OCI-LY7 (cell line): ENCODE measurements around the gene GTPBP6. TPM values are rescaled to one million over a fixed set of nuclear protein-coding genes. Genes with fewer than 3 reads are reported as not detected.

Experiments used
- BruUV-seq: library from RNA; stranded (reverse); fragments of 400-500 nt; replicated peaks from 2 replicates; lab custom pipeline; 2021; lab: Mats Ljungman, UMichigan
- CTCF ChIA-PET: fragments of 300-600 bp; sonication (Branson Sonifier 250); formaldehyde crosslinking; loops from one replicate; lab custom pipeline; 2022; ENCODE audit warnings: antibody characterized with exemption; ENCODE audit not compliant: unreplicated experiment; lab: Charles Lee
- POLR2A ChIA-PET: fragments of 300-600 bp; sonication (Branson Sonifier 250); formaldehyde crosslinking; loops from one replicate; lab custom pipeline; 2022; ENCODE audit warnings: antibody characterized with exemption; lab: Charles Lee
- DNase-seq: peaks from one replicate; pipeline ENCODE4 v3.0.0-alpha.2; 2015; ENCODE audit warnings: low spot score
- H2AFZ ChIP-seq: fragments of 200-600 bp; sonication (generic), shearing (Covaris generic); 2 replicates; pipeline ENCODE4 v1.6.1; 2014; ENCODE audit warnings: mild to moderate bottlenecking, antibody characterized with exemption, low read length, moderate library complexity
- H3K27ac ChIP-seq: fragments of 200-600 bp; sonication (generic); 2 replicates; pipeline ENCODE4 v1.5.1; 2014; ENCODE audit warnings: mixed run types, low read depth, mild to moderate bottlenecking, moderate library complexity, low read length, inconsistent platforms; ENCODE audit not compliant: poor library complexity, severe bottlenecking
- H3K36me3 ChIP-seq: fragments of 200-600 bp; sonication (generic); 2 replicates; pipeline ENCODE4 v1.6.1; 2014; ENCODE audit warnings: mild to moderate bottlenecking, antibody characterized with exemption, low read length, moderate library complexity, mixed read lengths; ENCODE audit not compliant: insufficient read depth
- H3K4me1 ChIP-seq: fragments of 200-600 bp; sonication (generic); 2 replicates; pipeline ENCODE4 v1.5.1; 2014; ENCODE audit warnings: mild to moderate bottlenecking, low read length; ENCODE audit not compliant: insufficient read depth, poor library complexity, severe bottlenecking
- H3K4me2 ChIP-seq: fragments of 200-600 bp; sonication (generic); 2 replicates; pipeline ENCODE4 v1.6.1; 2014; ENCODE audit warnings: mild to moderate bottlenecking, low read length
- H3K4me3 ChIP-seq: fragments of 200-600 bp; sonication (generic); 2 replicates; pipeline ENCODE4 v1.5.1; 2014; ENCODE audit warnings: mild to moderate bottlenecking, low read depth, low read length; ENCODE audit not compliant: poor library complexity, severe bottlenecking
- H3K79me2 ChIP-seq: fragments of 200-600 bp; sonication (generic); 2 replicates; pipeline ENCODE4 v1.6.1; 2016; ENCODE audit warnings: low read depth, mild to moderate bottlenecking, low read length, moderate library complexity, mixed read lengths; ENCODE audit not compliant: insufficient read depth
- H3K9me2 ChIP-seq: fragments of 200-600 bp; sonication (generic); 2 replicates; pipeline ENCODE4 v1.6.1; 2016; ENCODE audit warnings: mild to moderate bottlenecking, low read length, mixed read lengths; ENCODE audit not compliant: insufficient read depth
- H3K9me3 ChIP-seq: fragments of 200-600 bp; sonication (generic); 2 replicates; pipeline ENCODE4 v1.6.1; 2014; ENCODE audit warnings: mild to moderate bottlenecking, mixed run types, low read length, mixed read lengths
- H4K20me1 ChIP-seq: fragments of 200-600 bp; sonication (generic); 2 replicates; pipeline ENCODE4 v1.6.1; 2014; ENCODE audit warnings: mild to moderate bottlenecking, antibody characterized with exemption, low read length, moderate library complexity, mixed read lengths; ENCODE audit not compliant: insufficient read depth
- CTCF ChIP-seq: fragments of 200-600 bp; sonication (generic); conservative IDR thresholded peaks from 2 replicates; pipeline ENCODE4 v1.5.1; 2014; ENCODE audit warnings: mild to moderate bottlenecking, antibody characterized with exemption, low read length, moderate library complexity, mixed read lengths
- EZH2phosphoT487 ChIP-seq: fragments of 200-600 bp; sonication (generic); IDR thresholded peaks from 2 replicates; pipeline ENCODE4 v1.6.1; 2018; ENCODE audit warnings: low read depth, borderline replicate concordance, mild to moderate bottlenecking, mixed run types, antibody characterized with exemption, low read length, moderate library complexity, mixed read lengths
- intact Hi-C: fragments of 100-400 bp; cut with micrococcal nuclease; formaldehyde crosslinking; loops from one replicate; pipeline ENCODE4 v1.10.0; 2022; ENCODE audit not compliant: unreplicated experiment
- total RNA-seq, 2 experiments: library from RNA; depleted of rRNA in 1 of 2; stranded (reverse); fragments of >200 nt in 1 of 2; shearing (Covaris generic) in 1 of 2; gene quantifications; 2 replicates each; pipeline ENCODE4 v1.2.3, GENCODE V29; 2014 to 2022

Gene GTPBP6
- total RNA-seq, 2 experiments from 2014 or later = 36.3 to 53.6 TPM

GRCh38 chrX:344371-344901 lies 25.8 kb upstream of the GTPBP6 start:
- TF ChIP-seq CTCF = no peak
- no peak for TF ChIP-seq EZH2phosphoT487
- no TSS peak for BruUV-seq

GRCh38 chrX:341541-342101 lies 23.0 kb upstream of the GTPBP6 start:
- intact Hi-C loops = no loop called here
- CTCF ChIA-PET = no interaction called here
- no peak for DNase-seq

More at GRCh38 chrX:344371-344901, 25.8 kb upstream of the GTPBP6 start:
- no peaks in the 10 kb centered on the region for H4K20me1 ChIP-seq
- DNase-seq = no peak
- no peaks in the 10 kb centered on the region for H3K9me2 ChIP-seq
- ChIA-PET CTCF (no interaction called here), POLR2A (no interaction called here)
- no peaks in the 10 kb centered on the region for H3K9me3 ChIP-seq
- no peak overlapping the region for H2AFZ ChIP-seq
- H3K27ac ChIP-seq = no peak overlapping the region
- intact Hi-C loops = no loop called here
- H3K4me1 ChIP-seq = no peaks in the 10 kb centered on the region
- H3K4me2 ChIP-seq = no peak overlapping the region
- H3K79me2 ChIP-seq = peaks cover 6% of the 10 kb centered on the region; the same call in 1 of the 2 replicates
- peaks cover 69% of the 10 kb centered on the region for H3K36me3 ChIP-seq
- H3K4me3 ChIP-seq = no peak overlapping the region

More at GRCh38 chrX:341541-342101, 23.0 kb upstream of the GTPBP6 start:
- H3K79me2 ChIP-seq = no peaks in the 10 kb centered on the region
- H3K4me1 ChIP-seq = no peaks in the 10 kb centered on the region
- BruUV-seq = no TSS peak
- H3K4me2 ChIP-seq = no peak overlapping the region
- TF ChIP-seq EZH2phosphoT487 (no peak), CTCF (no peak)
- no peak overlapping the region for H2AFZ ChIP-seq
- H4K20me1 ChIP-seq = no peaks in the 10 kb centered on the region
- POLR2A ChIA-PET = no interaction called here
- no peaks in the 10 kb centered on the region for H3K9me2 ChIP-seq
- no peaks in the 10 kb centered on the region for H3K9me3 ChIP-seq
- H3K27ac ChIP-seq = no peak overlapping the region
- peaks cover 69% of the 10 kb centered on the region for H3K36me3 ChIP-seq
- H3K4me3 ChIP-seq = no peak overlapping the region
